Osteocyte (in vitro differentiated cells): ENCODE measurements around the gene DUS2. TPM values are rescaled to one million over a fixed set of nuclear protein-coding genes. Genes with fewer than 3 reads are reported as not detected.
"Not testable (repeated sequence)": the region's sequence is repeated elsewhere in the genome, so short reads cannot be mapped to it uniquely, and the experiment has no call there.

ENCODE experiments used
- DNase-seq: peaks from one replicate; pipeline ENCODE4 v3.0.0; 2021; ENCODE audit warnings: mixed read lengths; ENCODE audit not compliant: unreplicated experiment; ENCODE audit errors: extremely low spot score
- H3K27ac Mint-ChIP-seq: one replicate; pipeline ENCODE4 v1.8.0; 2021; ENCODE audit warnings: mild to moderate bottlenecking, mixed read lengths; ENCODE audit not compliant: unreplicated experiment
- H3K27me3 Mint-ChIP-seq: one replicate; pipeline ENCODE4 v1.8.0; 2021; ENCODE audit warnings: mixed read lengths; ENCODE audit not compliant: unreplicated experiment
- H3K36me3 Mint-ChIP-seq: one replicate; pipeline ENCODE4 v1.8.0; 2021; ENCODE audit warnings: mixed read lengths; ENCODE audit not compliant: unreplicated experiment
- H3K4me1 Mint-ChIP-seq: one replicate; pipeline ENCODE4 v1.8.0; 2021; ENCODE audit warnings: mixed read lengths; ENCODE audit not compliant: unreplicated experiment
- H3K4me3 Mint-ChIP-seq: one replicate; pipeline ENCODE4 v1.8.0; 2021; ENCODE audit warnings: mild to moderate bottlenecking, moderate library complexity, mixed read lengths; ENCODE audit not compliant: unreplicated experiment
- H3K9me3 Mint-ChIP-seq: one replicate; pipeline ENCODE4 v1.8.0; 2021; ENCODE audit warnings: mixed read lengths; ENCODE audit not compliant: unreplicated experiment
- total RNA-seq: library from RNA; stranded (reverse); gene quantifications from 2 replicates; pipeline ENCODE4 v1.2.1, GENCODE V29; 2021
- TF ChIP-seq, protein P1 (sequence below): fragments of 200-600 bp; sonication (generic); IDR thresholded peaks from 2 replicates; pipeline ENCODE4 v1.5.0; 2021; ENCODE audit warnings: antibody characterized with exemption, mild to moderate bottlenecking, moderate library complexity

Gene DUS2
- total RNA-seq, 1 donor from 2014 or later, result 17.2 TPM

- no peak overlapping the region for H3K27ac Mint-ChIP-seq
- TF ChIP-seq, protein P1, sequence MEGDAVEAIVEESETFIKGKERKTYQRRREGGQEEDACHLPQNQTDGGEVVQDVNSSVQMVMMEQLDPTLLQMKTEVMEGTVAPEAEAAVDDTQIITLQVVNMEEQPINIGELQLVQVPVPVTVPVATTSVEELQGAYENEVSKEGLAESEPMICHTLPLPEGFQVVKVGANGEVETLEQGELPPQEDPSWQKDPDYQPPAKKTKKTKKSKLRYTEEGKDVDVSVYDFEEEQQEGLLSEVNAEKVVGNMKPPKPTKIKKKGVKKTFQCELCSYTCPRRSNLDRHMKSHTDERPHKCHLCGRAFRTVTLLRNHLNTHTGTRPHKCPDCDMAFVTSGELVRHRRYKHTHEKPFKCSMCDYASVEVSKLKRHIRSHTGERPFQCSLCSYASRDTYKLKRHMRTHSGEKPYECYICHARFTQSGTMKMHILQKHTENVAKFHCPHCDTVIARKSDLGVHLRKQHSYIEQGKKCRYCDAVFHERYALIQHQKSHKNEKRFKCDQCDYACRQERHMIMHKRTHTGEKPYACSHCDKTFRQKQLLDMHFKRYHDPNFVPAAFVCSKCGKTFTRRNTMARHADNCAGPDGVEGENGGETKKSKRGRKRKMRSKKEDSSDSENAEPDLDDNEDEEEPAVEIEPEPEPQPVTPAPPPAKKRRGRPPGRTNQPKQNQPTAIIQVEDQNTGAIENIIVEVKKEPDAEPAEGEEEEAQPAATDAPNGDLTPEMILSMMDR, result peak; percentile 99
- DNase-seq, result peak; percentile 92
Observed at GRCh38 chr16:67993207-67994039, 29.7 kb upstream of the DUS2 start.

DNA sequence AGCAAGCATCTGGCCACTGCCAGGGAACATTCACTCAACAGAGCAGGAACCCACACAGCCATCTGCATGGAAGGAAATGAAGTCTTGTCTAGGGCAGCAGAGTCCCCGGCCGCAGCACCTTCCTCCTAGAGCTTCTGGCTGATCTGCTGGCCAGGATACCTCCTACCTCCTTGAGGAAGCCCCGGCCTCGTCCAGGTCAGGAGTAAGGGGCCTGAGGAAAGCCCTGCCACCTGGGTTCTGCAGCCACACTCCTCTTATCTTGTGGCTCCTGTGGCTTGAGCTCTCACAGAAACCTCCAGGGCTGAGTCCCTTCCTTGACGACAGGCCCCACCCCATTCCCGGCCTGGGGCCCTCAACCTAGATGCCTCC lies 29.1 kb upstream of the DUS2 start:
- H3K27ac Mint-ChIP-seq, DNase-seq, H3K4me3 Mint-ChIP-seq, H3K9me3 Mint-ChIP-seq, H3K36me3 Mint-ChIP-seq, H3K27me3 Mint-ChIP-seq, H3K4me1 Mint-ChIP-seq: not testable (repeated sequence)

More at GRCh38 chr16:67993207-67994039, 29.7 kb upstream of the DUS2 start:
- Mint-ChIP-seq H3K9me3 (no peaks in the 10 kb centered on the region), H3K4me1 (peaks cover 6% of the 10 kb centered on the region), H3K36me3 (no peaks in the 10 kb centered on the region), H3K4me3 (no peak overlapping the region), H3K27me3 (no peaks in the 10 kb centered on the region)

GRCh38 chr16:67995423-67995822 lies 27.7 kb upstream of the DUS2 start:
- no peaks in the 10 kb centered on the region for H3K27me3 Mint-ChIP-seq

DNA sequence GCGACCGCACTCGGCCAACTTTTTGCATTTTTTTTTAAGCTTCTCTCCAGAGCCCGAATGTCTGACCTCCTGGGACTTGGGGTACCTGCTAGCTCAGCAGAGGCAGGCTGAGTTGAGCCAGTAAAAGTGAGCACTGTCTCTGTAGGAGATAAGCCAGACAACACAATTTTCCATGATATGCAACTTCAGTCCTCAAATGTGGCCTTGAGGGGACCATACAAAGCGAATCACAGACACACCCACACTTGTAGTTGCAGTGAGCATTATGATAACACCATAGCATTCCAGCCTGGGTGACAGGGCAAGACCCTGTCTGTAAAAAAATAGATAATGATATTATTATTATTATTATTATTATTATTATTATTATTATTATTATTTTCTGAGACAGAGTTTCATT lies 26.4 kb upstream of the DUS2 start:
- DNase-seq, result no peak
- Mint-ChIP-seq H3K27ac (no peak overlapping the region), H3K36me3 (no peaks in the 10 kb centered on the region), H3K4me3 (no peak overlapping the region), H3K27me3 (no peaks in the 10 kb centered on the region), H3K4me1 (peaks cover 6% of the 10 kb centered on the region), H3K9me3 (no peaks in the 10 kb centered on the region)
- TF ChIP-seq, protein P1, result no peak

More at GRCh38 chr16:67995423-67995822, 27.7 kb upstream of the DUS2 start:
- H3K9me3 Mint-ChIP-seq, result no peaks in the 10 kb centered on the region
- no peaks in the 10 kb centered on the region for H3K36me3 Mint-ChIP-seq
- H3K4me3 Mint-ChIP-seq, result no peak overlapping the region
- TF ChIP-seq, protein P1, result no peak
- no peak for DNase-seq
- H3K27ac Mint-ChIP-seq, result no peak overlapping the region
- peaks cover 6% of the 10 kb centered on the region for H3K4me1 Mint-ChIP-seq

GRCh38 chr16:67998231-67998778 lies 24.8 kb upstream of the DUS2 start:
- H3K9me3 Mint-ChIP-seq, H3K36me3 Mint-ChIP-seq, DNase-seq, H3K27me3 Mint-ChIP-seq, H3K27ac Mint-ChIP-seq, H3K4me1 Mint-ChIP-seq, H3K4me3 Mint-ChIP-seq: not testable (repeated sequence)

DNA sequence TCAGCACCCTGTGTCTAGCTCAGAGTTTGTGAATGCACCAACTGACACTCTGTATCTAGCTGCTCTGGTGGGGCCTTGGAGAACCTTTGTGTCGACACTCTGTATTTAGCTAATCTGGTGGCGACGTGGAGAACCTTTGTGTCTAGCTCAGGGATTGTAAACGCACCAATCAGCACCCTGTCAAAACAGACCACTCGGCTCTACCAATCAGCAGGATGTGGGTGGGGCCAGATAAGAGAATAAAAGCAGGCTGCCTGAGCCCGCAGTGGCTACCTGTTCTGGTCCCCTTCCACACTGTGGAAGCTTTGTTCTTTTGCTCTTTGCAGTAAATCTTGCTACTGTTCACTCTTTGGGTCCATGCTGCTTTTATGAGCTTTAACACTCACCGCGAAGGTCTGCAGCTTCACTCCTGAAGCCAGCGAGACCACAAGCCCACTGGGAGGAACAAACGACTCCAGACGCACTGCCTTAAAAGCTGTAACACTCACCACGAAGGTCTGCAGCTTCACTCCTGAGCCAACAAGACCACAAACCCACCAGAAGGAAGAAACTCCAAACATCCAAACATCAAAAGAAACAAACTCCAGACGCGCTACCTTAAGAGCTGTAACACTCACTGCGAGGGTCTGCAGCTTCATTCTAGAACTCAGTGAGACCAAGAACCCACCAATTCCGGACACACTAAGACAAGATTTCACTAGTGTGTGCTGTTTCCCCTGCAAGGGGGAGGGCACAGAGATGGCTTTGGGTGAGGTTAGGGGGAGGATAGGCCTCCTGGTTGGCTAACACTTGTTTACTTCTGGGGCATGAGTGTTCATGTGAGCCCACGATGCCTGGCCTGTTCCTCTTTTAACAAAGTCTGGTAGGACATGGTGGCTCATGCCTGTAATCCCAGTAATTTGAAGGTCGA lies 24.1 kb upstream of the DUS2 start, which contains the start of gene DPEP2:
Gene DPEP2 (minus strand): TSS at position 706 of the 910 bp plus-strand sequence. CDS start 6,272 bp downstream, outside the sequence.
- H3K27me3 Mint-ChIP-seq, H3K9me3 Mint-ChIP-seq, H3K36me3 Mint-ChIP-seq, H3K4me1 Mint-ChIP-seq, H3K27ac Mint-ChIP-seq, DNase-seq, H3K4me3 Mint-ChIP-seq: not testable (repeated sequence)
